Activated CD4-positive, alpha-beta T cell treated with anti-CD3 and anti-CD28 coated beads, Interleukin-10, Interleukin-2, amounts not matched to agents 100 ng/mL and 50 ng/mL, durations not matched to agents 16 hours and 8 hours (primary cell): Measurements from ENCODE around the gene SGK2.

ENCODE experiments used
- DNase-seq: peaks from one replicate; pipeline ENCODE4 v3.0.0-alpha.2; 2020

SGK2 gene

GRCh38 chr20:43536817-43537440 lies 21.9 kb upstream of the SGK2 start:
- no peak for DNase-seq

- peak; percentile 43 for DNase-seq
These were observed 20.6 kb upstream of the SGK2 start for GRCh38 chr20:43537921-43538877.

- no peak for DNase-seq
These were observed 19.7 kb upstream of the SGK2 start for GRCh38 chr20:43538878-43539700.

- no peak for DNase-seq
These were observed 18.7 kb upstream of the SGK2 start for GRCh38 chr20:43539975-43540672.

- no peak for DNase-seq
These were observed 18.2 kb upstream of the SGK2 start for GRCh38 chr20:43540673-43541060.

- no peak for DNase-seq
These were observed 17.6 kb upstream of the SGK2 start for GRCh38 chr20:43541214-43541613.

- no peak for DNase-seq
These were observed 16.7 kb upstream of the SGK2 start for GRCh38 chr20:43542161-43542560.

GRCh38 chr20:43542674-43543073 lies 16.2 kb upstream of the SGK2 start:
- no peak for DNase-seq

GRCh38 chr20:43543138-43543537 lies 15.7 kb upstream of the SGK2 start:
- DNase-seq: no peak

- no peak for DNase-seq
These were observed 14.3 kb upstream of the SGK2 start for GRCh38 chr20:43544501-43544900.

- DNase-seq: no peak
These were observed 12.8 kb upstream of the SGK2 start for GRCh38 chr20:43545837-43546578.

GRCh38 chr20:43548273-43548880 lies 10.4 kb upstream of the SGK2 start:
- no peak for DNase-seq

- DNase-seq: no peak
These were observed 9.3 kb upstream of the SGK2 start for GRCh38 chr20:43549416-43550065.

- no peak for DNase-seq
These were observed 8.4 kb upstream of the SGK2 start for GRCh38 chr20:43550456-43550855.

GRCh38 chr20:43554369-43554768 lies 4.5 kb upstream of the SGK2 start:
- no peak for DNase-seq

GRCh38 chr20:43559147-43559987 lies 540 bp downstream of the SGK2 start:
- no peak for DNase-seq

GRCh38 chr20:43560974-43561373 lies 2.1 kb downstream of the SGK2 start:
- DNase-seq: no peak

- no peak for DNase-seq
These were observed 4.6 kb downstream of the SGK2 start for GRCh38 chr20:43563429-43563828.

- no peak for DNase-seq
These were observed 5.2 kb downstream of the SGK2 start for GRCh38 chr20:43563991-43564390.

- DNase-seq: no peak
These were observed 5.6 kb downstream of the SGK2 start for GRCh38 chr20:43564455-43564854.
